22Rv1 (cell line): Measurements from ENCODE around the gene DLG5.

Source experiments
- H3K27ac ChIP-seq: fragments of 450-650 bp; 2 replicates; pipeline ENCODE4 v1.5.1; 2017
- CTCF ChIP-seq: fragments of 450-650 bp; IDR thresholded peaks from 2 replicates; pipeline ENCODE4 v1.5.1; 2017; ENCODE audit warnings: mild to moderate bottlenecking
- ZFX ChIP-seq: fragments of 450-650 bp; IDR thresholded peaks from 2 replicates; pipeline ENCODE4 v1.6.1; 2017; ENCODE audit warnings: antibody characterized with exemption, borderline replicate concordance

The DLG5 gene

GRCh38 chr10:77788496-77789010 lies 138.0 kb downstream of the DLG5 start:
- no peak overlapping the region for H3K27ac ChIP-seq
- no peak for TF ChIP-seq CTCF
- TF ChIP-seq ZFX = no peak

- TF ChIP-seq ZFX (no peak), CTCF (no peak)
- no peak overlapping the region for H3K27ac ChIP-seq
Observed at GRCh38 chr10:77787440-77787839, 139.1 kb downstream of the DLG5 start.

GRCh38 chr10:77784856-77785255 lies 141.7 kb downstream of the DLG5 start:
- no peak for TF ChIP-seq CTCF
- no peak for TF ChIP-seq ZFX
- H3K27ac ChIP-seq = no peak overlapping the region

GRCh38 chr10:77782328-77783061 lies 144.1 kb downstream of the DLG5 start:
- TF ChIP-seq CTCF (no peak), ZFX (no peak)

DNA sequence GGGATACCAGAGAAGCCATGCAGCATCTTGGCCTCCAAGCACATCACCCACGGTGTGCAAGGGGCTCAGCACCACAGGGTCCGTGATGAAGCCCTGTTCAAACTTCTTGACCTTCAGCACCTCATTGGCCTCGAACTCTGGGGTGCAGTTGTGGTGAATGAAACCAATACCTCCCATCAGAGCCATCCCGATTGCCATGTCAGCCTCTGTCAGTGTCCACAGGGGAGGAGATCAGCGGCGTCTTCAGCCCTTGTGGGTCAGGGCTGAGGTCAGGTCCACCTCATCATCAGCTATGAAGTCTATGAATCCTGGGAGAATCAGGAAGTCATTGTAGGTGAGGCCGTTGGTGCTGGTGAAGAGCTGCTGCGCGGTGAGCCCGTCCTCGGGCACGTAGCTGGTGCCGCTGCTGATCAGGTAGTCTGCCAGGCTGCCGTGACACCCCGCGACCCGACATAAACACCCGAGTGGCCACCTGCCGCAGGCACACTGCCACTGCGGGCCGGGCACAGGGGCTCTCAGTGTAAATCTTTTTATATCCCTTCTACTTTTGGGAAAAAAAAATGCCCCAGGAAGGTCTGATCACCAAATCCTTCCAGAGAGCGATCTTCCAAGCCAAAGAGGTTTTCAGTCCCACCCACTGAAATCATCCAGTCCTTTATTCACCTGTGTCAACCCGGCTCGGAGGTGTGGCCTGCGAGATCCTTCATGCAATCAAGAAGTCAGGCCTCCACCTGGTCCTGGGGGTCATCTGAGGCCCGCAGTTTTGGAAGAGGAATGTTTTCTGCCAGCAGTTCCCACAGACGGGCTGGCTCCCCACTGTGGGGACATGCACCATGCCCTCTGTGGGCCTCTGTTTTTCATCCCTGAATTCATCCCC lies 144.9 kb downstream of the DLG5 start:
- TF ChIP-seq CTCF (no peak), ZFX (no peak)
- no peak overlapping the region for H3K27ac ChIP-seq

More at GRCh38 chr10:77782328-77783061, 144.1 kb downstream of the DLG5 start:
- H3K27ac ChIP-seq = no peak overlapping the region

DNA sequence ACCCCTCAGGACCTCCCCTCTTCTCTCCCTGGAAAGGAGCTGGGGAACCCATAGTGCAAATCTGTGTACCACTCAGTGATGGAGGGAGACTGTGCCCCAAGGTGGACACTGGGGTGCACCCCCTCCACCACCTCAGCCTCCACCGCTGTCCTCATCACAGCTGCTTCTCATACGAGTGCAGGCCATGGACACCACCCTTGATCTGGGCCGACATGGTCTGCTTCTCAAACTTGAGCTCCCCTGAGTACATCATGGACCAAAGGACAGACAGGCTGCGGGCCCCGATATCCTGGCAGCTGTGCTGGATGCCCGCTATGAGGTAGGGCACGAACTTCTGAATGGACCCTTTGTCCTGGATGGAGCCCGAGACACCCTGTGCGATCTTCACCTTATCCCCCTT lies 146.4 kb downstream of the DLG5 start:
- no peak overlapping the region for H3K27ac ChIP-seq
- TF ChIP-seq CTCF = no peak
- no peak for TF ChIP-seq ZFX
